NK-92 (cell line): Measurements from ENCODE around the gene TIGD3.
A peak's percentile ranks its signal among the peaks of the same experiment; 100 is the strongest.

Source experiments
- DNase-seq: peaks from one replicate; lab custom pipeline; 2025; ENCODE audit not compliant: unreplicated experiment; lab: John Stamatoyannopoulos, UW

The TIGD3 gene, protein sequence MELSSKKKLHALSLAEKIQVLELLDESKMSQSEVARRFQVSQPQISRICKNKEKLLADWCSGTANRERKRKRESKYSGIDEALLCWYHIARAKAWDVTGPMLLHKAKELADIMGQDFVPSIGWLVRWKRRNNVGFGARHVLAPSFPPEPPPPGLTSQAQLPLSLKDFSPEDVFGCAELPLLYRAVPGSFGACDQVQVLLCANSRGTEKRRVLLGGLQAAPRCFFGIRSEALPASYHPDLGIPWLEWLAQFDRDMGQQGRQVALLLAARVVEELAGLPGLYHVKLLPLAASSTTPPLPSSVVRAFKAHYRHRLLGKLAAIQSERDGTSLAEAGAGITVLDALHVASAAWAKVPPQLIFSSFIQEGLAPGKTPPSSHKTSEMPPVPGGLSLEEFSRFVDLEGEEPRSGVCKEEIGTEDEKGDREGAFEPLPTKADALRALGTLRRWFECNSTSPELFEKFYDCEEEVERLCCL

DNA sequence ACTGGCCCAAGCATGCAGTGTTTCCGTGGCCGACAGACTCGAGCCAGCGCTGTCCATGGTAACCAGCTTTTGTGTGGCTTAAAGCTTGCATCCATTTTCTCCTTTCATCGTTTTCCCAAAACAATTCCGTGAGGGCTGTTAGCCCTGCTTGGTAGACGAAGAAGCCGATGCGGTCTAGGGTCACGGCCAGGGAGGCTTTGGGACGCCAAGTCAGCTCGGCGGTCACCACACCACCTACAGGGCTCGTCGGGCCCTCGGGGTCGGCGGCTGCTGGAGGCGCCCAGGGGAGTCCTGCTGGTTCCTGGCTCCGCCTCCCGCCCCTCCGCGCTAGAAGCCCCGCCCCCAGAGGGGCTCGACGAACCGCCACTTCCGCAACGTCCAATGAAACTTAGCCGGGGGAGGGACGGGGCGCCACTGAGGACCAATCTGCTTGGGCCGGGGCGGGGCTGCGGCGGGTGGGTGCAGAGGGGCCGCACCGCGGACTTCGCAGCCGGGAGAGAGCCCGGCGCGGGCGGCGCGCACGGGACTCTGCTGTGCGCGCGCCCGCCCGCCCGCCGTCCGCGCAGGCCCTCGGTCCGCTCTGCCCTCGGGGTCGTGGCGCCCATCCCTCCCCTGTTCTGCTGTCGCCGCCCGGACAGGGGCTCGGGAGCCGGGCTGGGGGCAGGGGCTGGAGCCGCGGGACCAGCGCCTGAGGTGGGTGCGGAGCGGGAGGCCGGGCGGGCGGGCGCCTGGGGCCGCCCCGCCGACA, at the start of gene TIGD3:
Gene TIGD3, plus strand, starts transcription at position 487 of the 748 bp plus-strand sequence. CDS start 1,058 bp downstream, outside the sequence.
- DNase-seq: peak; percentile 82

GRCh38 chr11:65305501-65306268, 48.9 kb upstream of the TIGD3 start:
- no peak for DNase-seq

GRCh38 chr11:65307298-65308229, 47.0 kb upstream of the TIGD3 start:
- DNase-seq: no peak

GRCh38 chr11:65308281-65308891, 46.2 kb upstream of the TIGD3 start:
- DNase-seq: no peak

DNA sequence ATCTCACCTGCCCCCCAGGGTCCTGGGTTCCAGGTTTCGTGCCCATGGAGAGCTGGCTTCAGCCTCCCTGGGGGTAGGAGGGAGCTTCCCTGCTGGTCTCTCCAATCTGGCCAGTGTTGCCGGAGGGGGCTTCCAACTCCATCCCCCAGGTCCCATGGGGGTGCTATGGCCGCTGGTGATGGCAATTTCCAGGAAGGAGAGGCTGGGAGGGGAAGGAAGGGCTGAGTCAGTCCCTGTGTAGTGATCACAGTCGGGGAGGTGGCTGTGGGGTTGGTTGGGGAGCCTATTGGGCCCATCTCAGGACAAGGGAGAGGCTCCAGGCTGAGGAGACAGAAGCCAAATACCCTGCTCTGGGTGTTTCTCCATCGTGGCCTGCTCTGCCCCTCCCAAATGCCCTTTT, 45.5 kb upstream of the TIGD3 start:
- no peak for DNase-seq

DNA sequence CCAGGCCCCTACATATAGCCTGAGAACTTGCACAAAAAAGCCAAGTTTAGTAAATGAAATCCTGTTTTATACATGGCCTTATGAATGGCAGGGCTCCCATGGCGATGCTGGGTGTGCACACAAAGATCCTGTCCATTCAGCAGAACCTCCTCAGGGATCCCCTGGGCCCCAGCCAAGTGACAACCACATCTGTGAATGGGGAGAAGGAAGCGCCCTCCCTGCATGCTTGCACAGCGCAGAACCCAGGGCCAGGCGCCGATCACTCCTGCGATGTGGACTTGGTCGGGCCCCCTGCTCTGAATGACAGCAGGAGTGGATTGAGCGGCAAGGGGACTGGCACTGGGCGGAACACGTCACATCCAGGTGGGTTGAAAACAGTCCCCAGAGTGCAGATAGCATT, 44.3 kb upstream of the TIGD3 start:
- no peak for DNase-seq

DNA sequence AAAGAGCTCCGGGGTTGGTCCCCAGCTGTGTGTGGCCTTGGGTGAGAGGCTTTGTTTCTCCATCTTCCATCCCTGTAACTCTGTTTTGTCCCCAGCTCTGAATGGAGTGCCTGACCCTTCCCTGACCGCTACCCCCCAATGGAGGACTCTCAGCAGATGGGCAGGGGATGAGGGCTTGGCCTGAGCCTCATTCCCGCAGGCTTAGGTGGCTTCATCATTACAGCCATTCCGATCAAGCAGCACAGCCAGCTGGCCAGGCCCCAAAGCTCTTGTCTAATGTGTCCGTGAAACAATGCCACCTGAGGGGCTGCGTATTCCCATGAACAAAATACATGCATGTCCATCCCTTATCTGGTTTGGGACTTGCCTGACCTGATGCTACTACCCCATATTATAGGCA, 43.8 kb upstream of the TIGD3 start:
- DNase-seq: no peak

DNA sequence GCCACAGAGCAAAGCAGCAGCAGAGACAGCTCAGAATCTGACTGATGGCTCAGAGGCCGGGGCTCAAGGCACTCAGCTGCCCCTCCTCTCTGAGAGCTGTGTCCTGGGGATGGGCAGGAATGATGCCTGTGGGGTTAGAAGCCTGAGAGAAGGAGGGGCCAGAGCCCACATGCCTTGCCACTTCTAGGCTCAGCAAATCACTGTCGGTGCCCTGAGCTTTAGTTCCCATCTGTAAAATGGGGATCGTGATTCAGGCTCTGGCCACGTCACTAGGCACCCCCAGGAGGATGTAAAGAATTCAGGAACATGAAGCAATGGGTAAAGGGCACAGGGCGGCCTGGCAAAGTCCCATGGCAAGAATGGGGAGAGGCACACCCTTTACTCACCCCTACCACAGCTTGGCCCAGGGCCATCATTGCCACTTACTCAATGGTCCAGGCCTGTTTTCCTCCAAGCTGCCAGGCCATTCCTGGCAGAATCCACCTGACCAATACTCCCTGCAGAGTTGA, 43.3 kb upstream of the TIGD3 start:
- no peak for DNase-seq

- DNase-seq: no peak
Observed at GRCh38 chr11:65314501-65315203, 39.9 kb upstream of the TIGD3 start, which contains the start of gene CDC42EP2. Gene CDC42EP2, plus strand, starts transcription at chr11:65314866. Its CDS starts 6,033 bp downstream, at chr11:65320899.

DNA sequence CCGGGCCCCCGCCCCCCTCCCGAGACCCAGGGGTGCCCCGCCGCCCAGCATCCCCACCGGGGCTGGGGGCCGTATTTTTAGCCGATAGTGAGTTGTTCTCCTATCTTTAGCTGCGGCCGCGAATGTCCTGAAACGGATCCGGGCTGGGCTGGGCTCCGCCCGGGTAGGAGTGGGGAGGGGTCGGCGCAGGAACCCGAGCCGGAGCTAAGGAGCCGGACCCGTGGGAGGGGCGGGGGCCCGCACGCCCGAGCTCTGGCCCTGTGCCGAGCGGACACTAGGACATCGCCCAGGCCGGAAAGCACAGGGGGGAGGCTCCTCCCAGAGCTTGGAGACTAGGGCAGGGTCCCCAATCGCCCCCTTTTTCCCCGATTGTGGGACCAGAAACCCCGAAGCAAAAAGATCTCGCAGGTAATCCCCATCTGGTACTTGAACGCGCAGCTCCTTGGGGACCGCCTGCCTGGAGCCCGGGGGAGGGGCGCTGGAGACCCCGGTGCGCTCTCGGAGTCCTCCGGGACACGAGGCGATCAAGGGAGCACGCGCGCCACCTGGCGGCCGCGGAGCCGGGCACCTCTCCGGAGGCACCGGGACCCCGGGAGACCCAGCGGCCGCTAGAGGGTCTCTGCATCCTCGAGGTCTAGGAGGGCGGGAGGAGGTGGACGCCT, 39.2 kb upstream of the TIGD3 start:
- no peak for DNase-seq

- DNase-seq: no peak
Observed at GRCh38 chr11:65315866-65316226, 38.7 kb upstream of the TIGD3 start.

DNA sequence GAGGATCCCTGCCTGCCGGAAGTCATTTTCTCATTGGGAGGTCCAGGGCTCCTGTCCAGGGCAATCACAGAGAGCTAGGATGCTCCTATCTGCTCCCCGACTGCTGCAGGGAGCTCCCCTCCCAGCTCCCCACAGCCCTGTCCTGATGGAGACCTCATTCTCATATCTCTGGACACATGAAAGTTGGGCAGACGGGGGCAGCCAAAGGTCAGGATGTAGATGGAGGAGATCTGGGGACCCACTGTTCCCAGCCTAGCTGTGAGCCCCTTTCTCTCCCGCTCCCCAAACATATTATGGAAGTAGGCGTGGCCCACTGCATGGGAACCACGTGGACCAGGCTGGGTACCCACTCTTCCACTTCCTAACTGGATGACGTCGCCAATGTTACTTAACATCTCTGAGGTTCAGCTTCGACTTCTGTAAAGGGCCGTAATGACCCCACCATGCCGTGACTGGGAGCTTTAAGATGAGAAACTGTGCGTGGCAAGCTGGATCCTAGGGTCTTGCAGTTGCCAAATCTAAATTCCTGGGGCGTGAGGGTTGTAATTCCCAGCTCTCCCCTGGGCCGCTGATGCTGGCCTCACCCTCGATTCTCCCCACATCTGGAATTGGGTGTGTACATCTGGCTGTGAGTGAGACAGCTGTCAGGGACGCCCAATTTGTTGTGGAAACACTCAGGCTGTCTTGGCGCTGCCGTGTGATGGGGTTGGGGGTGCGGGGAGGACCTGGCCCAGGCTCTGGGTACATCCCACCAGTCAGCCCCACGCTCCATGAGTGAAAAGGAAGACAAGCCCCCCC, 38.1 kb upstream of the TIGD3 start:
- no peak for DNase-seq

- no peak for DNase-seq
Observed at GRCh38 chr11:65317025-65317786, 37.3 kb upstream of the TIGD3 start.

DNA sequence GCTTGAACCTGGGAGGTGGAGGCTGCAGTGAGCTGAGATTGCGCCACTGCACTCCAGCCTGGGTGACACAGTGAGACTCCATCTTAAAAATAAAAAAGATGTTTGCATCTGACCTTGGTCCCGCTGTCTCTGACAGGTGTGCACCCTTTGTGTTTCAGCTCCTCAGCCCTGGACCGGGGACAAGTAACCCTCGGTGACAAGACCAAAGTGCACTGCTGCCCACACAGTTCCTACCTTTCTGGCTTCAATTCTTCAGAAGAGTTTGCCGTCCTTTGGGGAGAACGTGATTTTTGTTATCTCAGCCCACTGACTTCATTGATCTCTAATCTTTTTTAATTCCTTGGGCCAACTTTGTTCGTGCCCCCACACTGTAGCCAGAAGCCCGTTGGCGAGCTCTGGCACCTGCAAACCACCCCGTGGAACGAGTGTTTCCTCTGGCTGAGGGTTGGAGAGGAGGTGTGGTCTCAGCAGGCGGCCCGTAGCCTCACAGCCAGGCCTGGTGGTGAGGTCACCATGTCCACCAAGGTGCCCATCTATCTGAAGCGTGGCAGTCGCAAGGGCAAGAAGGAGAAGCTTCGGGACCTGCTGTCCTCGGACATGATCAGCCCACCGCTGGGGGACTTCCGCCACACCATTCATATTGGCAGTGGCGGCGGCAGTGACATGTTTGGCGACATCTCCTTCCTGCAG, 34.0 kb upstream of the TIGD3 start:
- DNase-seq: no peak

DNA sequence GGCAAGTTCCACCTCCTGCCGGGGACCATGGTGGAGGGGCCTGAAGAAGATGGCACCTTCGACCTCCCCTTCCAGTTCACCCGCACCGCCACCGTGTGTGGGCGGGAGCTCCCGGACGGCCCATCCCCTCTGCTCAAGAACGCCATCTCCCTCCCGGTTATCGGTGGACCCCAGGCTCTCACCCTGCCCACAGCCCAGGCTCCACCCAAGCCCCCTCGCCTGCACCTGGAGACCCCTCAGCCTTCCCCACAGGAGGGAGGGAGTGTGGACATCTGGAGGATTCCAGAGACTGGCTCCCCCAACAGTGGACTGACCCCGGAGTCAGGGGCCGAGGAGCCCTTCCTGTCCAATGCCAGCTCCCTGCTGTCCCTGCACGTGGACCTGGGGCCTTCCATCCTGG, 33.5 kb upstream of the TIGD3 start:
- no peak for DNase-seq

- no peak for DNase-seq
Observed at GRCh38 chr11:65321828-65322485, 32.6 kb upstream of the TIGD3 start.
